ENCODE measurements around the gene SLC2A2. TPM values are rescaled to one million over a fixed set of nuclear protein-coding genes. Genes with fewer than 3 reads are reported as not detected.

The SLC2A2 gene
- total RNA-seq, 4 donors from 2014 or later = not detected

GRCh38 chr3:170982733-170983132 is 43.8 kb downstream of the SLC2A2 start:
- TF ChIP-seq CTCF (IDR thresholded peaks at IDR 0.05; ENCODE audit: low read depth) = no peak

- no peak for TF ChIP-seq CTCF (IDR thresholded peaks at IDR 0.05; ENCODE audit: low read depth)
These were observed 46.1 kb downstream of the SLC2A2 start for GRCh38 chr3:170980399-170980798.

GRCh38 chr3:170977949-170978745 is 48.4 kb downstream of the SLC2A2 start:
- TF ChIP-seq CTCF (IDR thresholded peaks at IDR 0.05; ENCODE audit: low read depth) = no peak

- TF ChIP-seq CTCF (IDR thresholded peaks at IDR 0.05; ENCODE audit: low read depth) = no peak
These were observed 50.4 kb downstream of the SLC2A2 start for GRCh38 chr3:170976190-170976519.

GRCh38 chr3:170975283-170976189 is 51.0 kb downstream of the SLC2A2 start:
- no peak for TF ChIP-seq CTCF (IDR thresholded peaks at IDR 0.05; ENCODE audit: low read depth)

GRCh38 chr3:170974872-170975271 is 51.6 kb downstream of the SLC2A2 start:
- TF ChIP-seq CTCF (IDR thresholded peaks at IDR 0.05; ENCODE audit: low read depth) = no peak

- no peak for TF ChIP-seq CTCF (IDR thresholded peaks at IDR 0.05; ENCODE audit: low read depth)
These were observed 59.4 kb downstream of the SLC2A2 start for GRCh38 chr3:170967126-170967525.
